Endothelial cell of umbilical vein (primary cell): ENCODE measurements around the gene BNC2.

Experiments
- EZH2 ChIP-seq: IDR thresholded peaks from 2 replicates; pipeline ENCODE4 v1.6.1; 2012; ENCODE audit warnings: borderline replicate concordance, low read depth, mild to moderate bottlenecking, moderate library complexity, low read length, inconsistent platforms; ENCODE audit not compliant: severe bottlenecking
- FOS ChIP-seq: IDR thresholded peaks from 2 replicates; pipeline ENCODE4 v1.6.1; 2011; ENCODE audit warnings: mild to moderate bottlenecking, low read length, moderate library complexity, borderline replicate concordance; ENCODE audit not compliant: insufficient read depth
- GATA2 ChIP-seq: IDR thresholded peaks from 2 replicates; pipeline ENCODE4 v1.7.0; 2011; ENCODE audit warnings: low read depth, mild to moderate bottlenecking, moderate library complexity, mixed read lengths, low read length; ENCODE audit not compliant: insufficient read length, insufficient read depth
- JUN ChIP-seq: IDR thresholded peaks from 2 replicates; pipeline ENCODE4 v1.6.1; 2011; ENCODE audit warnings: borderline replicate concordance, low read depth; ENCODE audit not compliant: insufficient read length, insufficient read depth
- MYC ChIP-seq: IDR thresholded peaks from one replicate; pipeline ENCODE4 v1.6.1; 2011; ENCODE audit warnings: mild to moderate bottlenecking, low read depth, low read length
- POLR2A ChIP-seq: IDR thresholded peaks from 2 replicates; pipeline ENCODE4 v1.6.1; 2012; ENCODE audit warnings: low read depth, mild to moderate bottlenecking, control low read depth, low read length
- POLR2AphosphoS5 ChIP-seq: IDR thresholded peaks from 2 replicates; pipeline ENCODE4 v1.6.1; 2012; ENCODE audit warnings: low read depth, mild to moderate bottlenecking, control low read depth, low read length, moderate library complexity; ENCODE audit not compliant: insufficient read depth
- TF ChIP-seq, protein P1 (sequence below), 2 donors: IDR thresholded peaks; 1 replicate in 1 of 2; 2 replicates in 1 of 2; pipeline ENCODE4 v1.5.1; 2011; ENCODE audit warnings: low read length in 2 of 2, mild to moderate bottlenecking in 2 of 2, moderate library complexity in 2 of 2, control low read depth in 1 of 2, inconsistent platforms in 1 of 2, low read depth in 1 of 2; ENCODE audit not compliant: insufficient read depth in 1 of 2; ENCODE audit errors: extremely low read depth in 1 of 2
- TF ChIP-seq, protein P2 (sequence below): IDR thresholded peaks from 2 replicates; pipeline ENCODE4 v1.6.1; 2011; ENCODE audit not compliant: insufficient read depth, insufficient read length

DNA sequence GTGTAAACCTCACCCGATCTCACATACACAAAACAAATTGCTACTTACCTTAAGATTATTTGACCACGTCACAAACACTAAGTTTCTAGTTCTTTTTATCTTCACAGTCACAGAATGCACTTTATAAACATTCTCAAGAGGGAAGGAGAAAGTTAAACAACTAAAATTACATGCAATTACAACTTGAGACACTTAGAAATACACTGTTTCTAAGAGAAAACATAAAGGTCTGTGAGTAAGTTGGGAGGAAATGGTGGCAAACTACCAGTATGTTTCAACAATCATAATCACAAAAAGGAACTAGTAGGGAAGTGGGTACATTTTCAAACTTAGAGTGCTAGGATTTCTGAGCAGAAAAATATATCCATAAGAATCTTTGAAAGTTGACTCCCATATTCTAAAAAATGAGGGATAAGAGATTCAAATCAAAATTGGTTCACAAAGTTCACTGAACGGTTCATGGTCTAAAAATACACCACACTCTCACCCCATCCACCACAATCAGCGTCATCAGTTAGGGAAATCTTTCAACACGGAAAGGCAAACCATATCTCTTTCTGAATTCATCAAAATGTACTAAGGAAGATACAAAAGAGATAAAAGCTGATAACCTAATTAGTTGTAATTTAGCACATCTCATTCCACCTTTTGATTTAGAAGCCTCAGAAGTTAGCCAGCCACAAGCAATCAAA is 182.6 kb downstream of the BNC2 start:
- TF ChIP-seq POLR2AphosphoS5 (no peak), POLR2A (no peak), EZH2 (no peak), MYC (no peak), FOS (no peak), JUN (no peak), GATA2 (no peak)
- TF ChIP-seq, protein P1, sequence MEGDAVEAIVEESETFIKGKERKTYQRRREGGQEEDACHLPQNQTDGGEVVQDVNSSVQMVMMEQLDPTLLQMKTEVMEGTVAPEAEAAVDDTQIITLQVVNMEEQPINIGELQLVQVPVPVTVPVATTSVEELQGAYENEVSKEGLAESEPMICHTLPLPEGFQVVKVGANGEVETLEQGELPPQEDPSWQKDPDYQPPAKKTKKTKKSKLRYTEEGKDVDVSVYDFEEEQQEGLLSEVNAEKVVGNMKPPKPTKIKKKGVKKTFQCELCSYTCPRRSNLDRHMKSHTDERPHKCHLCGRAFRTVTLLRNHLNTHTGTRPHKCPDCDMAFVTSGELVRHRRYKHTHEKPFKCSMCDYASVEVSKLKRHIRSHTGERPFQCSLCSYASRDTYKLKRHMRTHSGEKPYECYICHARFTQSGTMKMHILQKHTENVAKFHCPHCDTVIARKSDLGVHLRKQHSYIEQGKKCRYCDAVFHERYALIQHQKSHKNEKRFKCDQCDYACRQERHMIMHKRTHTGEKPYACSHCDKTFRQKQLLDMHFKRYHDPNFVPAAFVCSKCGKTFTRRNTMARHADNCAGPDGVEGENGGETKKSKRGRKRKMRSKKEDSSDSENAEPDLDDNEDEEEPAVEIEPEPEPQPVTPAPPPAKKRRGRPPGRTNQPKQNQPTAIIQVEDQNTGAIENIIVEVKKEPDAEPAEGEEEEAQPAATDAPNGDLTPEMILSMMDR (IDR thresholded peaks at IDR 0.05; ENCODE audit: extremely low read depth in 1 of 2, insufficient read depth in 1 of 2, low read depth in 1 of 2, low read length in 2 of 2) = no peak
- TF ChIP-seq, protein P2, sequence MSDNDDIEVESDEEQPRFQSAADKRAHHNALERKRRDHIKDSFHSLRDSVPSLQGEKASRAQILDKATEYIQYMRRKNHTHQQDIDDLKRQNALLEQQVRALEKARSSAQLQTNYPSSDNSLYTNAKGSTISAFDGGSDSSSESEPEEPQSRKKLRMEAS = no peak
